Embryonic facial prominence (tissue), 1 donor: ENCODE results near the gene CTNNA1.
"Not testable (repeated sequence)": the region's sequence is repeated elsewhere in the genome, so short reads cannot be mapped to it uniquely, and the experiment has no call there.

ENCODE experiments used
- DNase-seq: peaks from one replicate; pipeline ENCODE4 v3.0.0-alpha.2; 2016; ENCODE audit errors: extremely low spot score

Gene CTNNA1, protein sequence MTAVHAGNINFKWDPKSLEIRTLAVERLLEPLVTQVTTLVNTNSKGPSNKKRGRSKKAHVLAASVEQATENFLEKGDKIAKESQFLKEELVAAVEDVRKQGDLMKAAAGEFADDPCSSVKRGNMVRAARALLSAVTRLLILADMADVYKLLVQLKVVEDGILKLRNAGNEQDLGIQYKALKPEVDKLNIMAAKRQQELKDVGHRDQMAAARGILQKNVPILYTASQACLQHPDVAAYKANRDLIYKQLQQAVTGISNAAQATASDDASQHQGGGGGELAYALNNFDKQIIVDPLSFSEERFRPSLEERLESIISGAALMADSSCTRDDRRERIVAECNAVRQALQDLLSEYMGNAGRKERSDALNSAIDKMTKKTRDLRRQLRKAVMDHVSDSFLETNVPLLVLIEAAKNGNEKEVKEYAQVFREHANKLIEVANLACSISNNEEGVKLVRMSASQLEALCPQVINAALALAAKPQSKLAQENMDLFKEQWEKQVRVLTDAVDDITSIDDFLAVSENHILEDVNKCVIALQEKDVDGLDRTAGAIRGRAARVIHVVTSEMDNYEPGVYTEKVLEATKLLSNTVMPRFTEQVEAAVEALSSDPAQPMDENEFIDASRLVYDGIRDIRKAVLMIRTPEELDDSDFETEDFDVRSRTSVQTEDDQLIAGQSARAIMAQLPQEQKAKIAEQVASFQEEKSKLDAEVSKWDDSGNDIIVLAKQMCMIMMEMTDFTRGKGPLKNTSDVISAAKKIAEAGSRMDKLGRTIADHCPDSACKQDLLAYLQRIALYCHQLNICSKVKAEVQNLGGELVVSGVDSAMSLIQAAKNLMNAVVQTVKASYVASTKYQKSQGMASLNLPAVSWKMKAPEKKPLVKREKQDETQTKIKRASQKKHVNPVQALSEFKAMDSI

DNA sequence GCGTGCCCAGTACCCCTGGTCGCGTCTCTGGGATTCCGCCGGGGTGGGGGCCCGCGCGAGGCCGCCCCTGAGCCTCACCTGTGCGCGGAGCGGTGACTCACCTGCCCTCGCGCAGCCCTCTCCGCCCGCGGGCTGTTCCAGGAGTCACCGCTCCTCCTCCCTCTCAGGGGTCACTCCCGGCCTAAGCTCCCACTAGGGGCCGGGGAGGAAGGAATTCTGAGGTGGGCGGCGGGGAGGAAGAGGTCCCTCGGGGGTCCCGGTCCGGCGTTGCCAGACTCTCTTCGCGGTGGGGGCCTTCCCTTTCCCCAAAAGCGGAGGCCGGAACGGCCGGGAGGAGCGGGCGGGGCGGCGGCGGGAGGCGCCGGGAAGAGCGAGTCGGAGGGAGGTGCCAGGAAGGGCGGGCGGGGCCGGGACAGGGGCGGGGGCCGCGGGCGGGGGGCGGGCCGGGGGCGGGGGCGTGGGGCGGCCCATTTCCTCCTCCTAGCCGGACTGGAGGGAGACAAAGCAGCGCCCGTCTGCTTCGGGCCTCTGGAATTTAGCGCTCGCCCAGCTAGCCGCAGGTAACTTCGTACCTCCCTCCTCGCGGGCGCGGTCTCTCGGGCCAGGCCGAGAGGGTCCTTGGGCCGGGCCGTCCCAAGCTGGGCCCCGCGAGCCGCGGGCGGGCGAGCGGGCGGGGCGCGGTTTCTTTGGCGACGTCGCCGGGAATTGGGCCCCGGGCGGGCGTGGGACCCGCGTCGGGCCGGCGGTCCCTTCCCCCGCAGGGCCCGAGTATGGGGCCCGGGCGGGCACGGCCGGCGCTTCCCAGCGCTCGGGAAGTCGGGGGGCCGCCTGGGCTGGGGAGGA lies at the start of gene CTNNA1:
CTNNA1 (plus strand) TSS at position 475 of the 843 bp plus-strand sequence. CDS start 28,500 bp downstream, outside the sequence.
- DNase-seq: peak; percentile 51

DNA sequence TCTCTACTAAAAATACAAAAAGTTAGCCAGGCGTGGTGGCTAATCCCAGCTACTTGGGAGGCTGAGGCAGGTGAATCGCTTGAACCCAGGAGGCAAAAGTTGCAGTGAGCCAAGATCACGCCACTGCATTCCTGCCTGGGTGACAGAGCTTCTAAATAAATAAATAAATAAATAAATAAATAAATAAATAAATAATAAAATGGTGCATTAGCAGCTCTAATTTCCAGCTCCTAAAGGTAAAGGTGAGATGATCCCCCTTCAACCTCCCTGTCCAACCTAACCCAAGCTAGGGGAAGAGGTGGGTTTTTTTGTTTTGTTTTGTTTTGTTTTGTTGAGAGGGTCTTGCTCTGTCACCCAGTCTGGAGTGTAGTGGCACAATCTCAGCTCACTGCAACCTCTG lies 49.4 kb upstream of the CTNNA1 start:
- not testable (repeated sequence) for DNase-seq

DNA sequence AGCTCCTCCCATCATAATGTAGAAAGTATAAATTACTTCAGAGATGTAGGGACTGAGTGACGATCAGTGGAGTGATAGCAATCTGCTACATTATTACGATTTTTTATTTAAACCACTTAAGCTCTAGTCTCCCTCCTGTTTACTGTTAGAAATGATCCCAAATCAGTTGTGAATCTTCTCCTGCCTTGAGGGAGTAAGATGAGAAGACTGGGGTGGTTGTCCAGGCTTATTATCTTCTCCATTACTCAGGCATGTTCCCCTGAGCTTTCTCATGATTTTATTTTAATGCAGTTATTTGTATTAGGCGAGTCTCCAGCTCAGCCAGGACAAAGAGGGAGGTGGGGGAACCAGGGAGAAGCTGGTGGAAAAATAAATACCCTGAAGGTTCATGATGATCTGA lies 48.2 kb upstream of the CTNNA1 start:
- DNase-seq: no peak

DNA sequence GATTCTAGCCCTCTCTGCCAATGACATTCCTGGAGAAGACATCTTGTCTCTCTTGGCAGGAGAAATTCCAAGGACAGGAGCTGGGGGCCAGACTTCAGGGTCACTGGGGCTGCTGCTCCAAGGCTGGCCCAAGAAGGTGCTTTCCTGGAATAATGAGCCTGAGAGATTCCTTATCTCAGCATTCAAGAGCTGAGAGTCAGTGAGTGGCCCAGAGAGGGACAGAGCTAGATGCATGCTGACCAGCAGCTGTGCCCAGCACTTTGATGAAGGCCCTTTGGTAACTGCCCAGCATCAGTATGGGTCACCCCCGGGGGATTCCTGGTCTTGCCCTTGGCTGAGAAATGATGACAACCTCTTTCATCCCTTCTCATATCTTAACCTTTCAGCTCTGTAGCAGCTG lies 47.7 kb upstream of the CTNNA1 start:
- no peak for DNase-seq

DNA sequence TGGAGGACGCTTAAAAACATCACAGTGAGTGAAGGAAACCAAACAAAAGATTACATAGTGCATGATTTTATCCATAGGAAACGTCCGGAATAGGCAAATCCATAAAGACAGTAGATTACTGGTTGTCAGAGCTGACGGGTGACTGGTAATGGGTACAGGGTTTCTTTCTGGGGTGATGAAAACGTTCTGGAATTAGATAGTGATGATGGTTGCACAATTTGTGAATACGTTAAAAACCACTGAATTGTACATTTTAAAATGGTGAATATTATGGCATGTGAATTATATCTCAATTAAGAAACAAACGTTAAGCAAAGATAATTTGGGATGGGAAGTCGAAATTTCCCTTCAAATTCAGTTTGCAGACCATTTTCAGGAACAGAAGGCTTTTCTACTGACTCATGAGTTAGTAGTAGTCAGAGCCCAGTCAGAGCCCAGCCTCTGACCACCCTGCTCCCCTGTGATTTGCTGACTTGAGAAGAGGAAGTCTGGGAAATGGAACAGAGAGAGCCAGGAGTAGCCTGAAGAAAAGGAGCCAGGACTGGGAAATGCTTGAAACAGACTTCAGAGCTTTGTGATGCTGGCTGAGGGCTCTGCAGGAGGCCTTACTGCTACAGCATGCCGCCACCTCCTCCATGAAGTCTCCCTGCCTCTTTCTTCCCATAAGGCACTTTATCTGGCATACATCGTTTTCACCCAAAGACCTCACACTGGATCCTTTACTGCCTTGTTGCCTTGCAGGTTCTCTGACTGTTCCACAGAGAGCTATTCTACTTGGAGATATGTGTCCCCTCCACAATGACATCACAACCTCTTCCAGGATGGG lies 46.4 kb upstream of the CTNNA1 start:
- no peak for DNase-seq

DNA sequence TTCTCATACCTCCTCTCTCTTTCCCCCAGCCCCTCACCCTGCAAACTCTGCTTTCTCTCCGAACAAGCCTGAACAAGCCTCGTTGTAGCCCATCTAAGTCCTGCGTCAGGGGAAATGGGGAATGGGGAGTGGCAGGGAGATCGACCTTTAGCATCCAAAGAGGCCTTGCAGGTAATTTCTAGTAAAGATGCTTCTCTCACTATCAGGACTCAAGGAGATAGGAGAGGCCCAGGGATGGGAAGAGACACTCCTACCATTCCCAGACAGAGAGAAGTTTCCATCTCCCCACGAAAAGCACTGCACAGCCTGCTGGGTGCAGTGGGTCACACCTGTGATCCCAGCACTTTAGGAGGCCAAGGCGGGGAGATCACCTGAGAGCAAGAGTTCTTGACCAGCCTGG lies 44.4 kb upstream of the CTNNA1 start:
- no peak for DNase-seq

DNA sequence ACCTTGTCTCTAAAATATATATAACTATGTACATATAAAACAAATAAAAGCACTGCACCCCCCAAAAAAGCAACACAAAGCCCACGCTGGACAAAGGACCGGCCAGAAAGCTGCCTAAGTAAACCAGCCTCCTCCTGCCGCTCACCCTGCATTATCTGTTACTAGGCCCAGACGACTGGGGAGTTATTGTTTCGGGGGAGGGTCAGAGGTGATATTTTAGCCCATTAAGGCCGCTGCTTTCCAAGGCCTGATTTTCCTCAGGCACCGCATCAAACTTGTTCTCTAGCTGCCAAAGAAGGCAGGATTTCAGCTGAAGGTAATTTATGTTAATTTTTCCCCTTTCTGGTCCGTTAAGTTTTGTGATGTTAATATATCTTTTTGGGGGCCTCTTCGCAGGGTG lies 44.0 kb upstream of the CTNNA1 start:
- DNase-seq: no peak

DNA sequence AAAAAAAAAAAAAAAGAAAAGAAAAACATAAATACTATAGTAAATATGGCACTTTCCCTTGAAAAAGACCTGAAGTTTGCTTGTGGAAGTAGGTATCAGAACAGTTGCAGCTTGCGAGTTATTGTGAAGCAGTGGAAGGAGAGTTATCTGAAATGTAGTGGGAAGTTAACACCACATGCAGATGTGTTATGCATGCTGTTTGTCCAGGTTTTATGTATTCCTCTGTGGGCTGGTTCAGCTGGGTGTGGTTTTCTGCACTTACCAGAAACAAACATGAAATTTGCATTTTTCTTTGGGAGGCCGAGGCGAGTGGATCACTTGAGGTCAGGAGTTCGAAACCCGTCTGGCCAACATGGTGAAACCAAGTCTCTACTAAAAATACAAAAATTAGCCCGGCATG lies 42.1 kb upstream of the CTNNA1 start:
- DNase-seq: no peak

DNA sequence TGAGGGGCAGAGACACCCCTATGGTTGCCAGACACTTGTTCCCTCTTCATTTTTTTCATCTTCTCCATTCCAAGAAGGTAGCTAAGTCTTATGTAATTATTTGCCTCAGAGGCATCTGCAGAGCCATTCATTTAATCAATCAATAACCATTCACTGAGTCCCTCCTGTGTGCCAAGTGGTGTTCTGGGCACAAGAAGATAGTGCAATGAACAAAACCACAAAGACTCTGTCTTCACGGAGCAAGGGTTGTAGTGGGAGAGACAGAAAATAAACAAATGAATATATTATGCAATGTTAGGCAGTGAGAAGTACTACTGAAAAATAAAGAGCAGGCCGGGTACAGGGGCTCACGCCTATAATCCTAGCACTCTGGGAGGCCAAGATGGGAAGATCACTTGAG lies 41.4 kb upstream of the CTNNA1 start:
- DNase-seq: no peak

DNA sequence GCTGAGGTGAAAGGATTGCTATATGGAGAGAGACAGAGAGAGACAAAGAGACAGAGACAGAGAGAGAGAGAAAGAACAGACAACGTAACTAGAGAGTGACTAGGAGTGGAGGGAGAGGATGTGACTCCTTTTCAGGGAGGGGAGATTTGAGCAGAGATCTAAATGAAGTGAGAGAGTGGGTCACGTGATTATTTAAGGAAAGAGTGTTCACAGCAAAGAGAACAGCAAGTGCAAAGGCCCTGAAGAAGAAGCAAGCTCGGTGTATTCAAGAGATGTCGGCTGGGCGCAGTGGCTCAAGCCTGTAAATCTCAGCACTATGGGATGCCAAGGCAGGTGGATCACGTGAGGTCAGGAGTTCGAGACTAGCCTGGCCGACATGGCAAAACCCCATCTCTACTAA lies 40.9 kb upstream of the CTNNA1 start:
- no peak for DNase-seq

DNA sequence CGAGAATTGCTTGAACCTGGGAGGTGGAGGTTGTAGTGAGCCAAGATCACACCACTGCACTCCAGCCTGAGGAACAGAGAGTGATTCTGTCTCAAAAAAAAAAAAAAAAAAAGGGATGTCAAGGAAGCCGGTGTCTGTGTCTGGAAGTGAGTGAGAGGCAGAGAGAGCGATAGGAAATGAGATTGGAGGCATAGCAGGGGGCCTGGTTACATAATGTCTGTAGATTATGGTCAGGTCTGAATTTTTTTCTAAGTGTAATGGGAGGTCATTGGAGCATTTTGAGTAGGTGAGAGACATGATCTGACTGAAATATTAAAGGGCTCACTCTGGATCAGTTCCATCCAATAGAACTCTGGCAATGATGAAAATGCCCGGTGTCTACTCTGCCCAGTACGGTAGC lies 40.4 kb upstream of the CTNNA1 start:
- no peak for DNase-seq

DNA sequence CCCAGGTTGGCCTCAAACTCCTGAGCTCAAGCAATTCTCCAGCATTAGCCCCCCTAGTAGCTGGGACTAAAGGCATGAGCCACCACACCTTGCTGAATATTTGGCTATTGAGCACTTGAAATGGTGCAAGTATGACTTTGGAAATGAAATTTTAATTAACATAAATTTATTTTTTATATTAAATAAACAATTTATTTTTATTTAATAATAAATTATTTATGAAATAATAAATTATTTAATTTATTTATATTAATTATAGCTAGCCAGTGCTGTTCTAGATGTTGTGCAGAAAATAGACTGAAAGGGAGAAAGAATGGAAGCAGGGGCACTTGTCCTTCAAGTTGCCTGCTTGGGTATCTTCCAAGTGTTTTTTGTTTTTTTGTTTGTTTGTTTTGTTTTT lies 40.0 kb upstream of the CTNNA1 start:
- no peak for DNase-seq

DNA sequence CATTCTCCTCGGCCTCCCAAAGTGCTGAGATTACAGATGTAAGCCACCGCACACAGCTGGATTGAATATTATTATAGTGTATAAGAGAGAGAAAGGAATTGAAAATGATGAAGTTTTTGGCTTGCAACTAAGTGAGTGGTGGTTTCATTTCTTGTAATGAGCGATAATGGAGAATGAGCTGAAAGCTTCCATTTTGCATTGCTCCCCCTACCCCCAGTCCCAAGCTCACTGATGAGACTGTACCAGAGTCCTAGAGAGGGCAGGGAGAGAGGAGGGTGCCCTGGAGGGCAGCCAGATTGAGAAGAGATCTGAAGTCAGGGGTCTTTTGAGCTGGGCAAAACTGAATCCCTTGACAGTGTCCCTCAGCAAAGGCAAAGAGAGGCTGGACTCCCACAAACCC lies 38.5 kb upstream of the CTNNA1 start:
- DNase-seq: no peak

DNA sequence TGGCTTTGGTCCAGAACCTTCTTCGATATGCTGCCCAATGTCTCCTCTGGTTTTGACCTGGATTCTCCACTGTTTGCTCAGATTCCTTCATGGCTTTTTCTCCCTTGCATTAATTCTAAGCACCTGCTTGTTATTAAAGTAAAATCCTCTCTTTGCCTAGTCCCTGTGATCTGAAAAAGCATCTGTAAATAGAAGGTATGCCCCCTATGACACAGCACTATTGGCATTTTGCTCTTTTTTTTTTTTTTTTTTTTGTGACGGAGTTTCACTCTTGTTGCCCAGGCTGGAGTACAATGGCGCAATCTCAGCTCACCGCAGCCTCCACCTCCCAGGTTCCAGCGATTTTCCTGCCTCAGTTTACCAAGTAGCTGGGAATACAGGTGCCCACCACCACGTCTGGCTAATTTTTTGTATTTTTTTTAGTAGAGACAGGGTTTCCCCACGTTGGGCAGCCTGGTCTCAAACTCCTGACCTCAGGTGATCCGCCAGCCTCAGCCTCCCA lies 37.2 kb upstream of the CTNNA1 start:
- not testable (repeated sequence) for DNase-seq

DNA sequence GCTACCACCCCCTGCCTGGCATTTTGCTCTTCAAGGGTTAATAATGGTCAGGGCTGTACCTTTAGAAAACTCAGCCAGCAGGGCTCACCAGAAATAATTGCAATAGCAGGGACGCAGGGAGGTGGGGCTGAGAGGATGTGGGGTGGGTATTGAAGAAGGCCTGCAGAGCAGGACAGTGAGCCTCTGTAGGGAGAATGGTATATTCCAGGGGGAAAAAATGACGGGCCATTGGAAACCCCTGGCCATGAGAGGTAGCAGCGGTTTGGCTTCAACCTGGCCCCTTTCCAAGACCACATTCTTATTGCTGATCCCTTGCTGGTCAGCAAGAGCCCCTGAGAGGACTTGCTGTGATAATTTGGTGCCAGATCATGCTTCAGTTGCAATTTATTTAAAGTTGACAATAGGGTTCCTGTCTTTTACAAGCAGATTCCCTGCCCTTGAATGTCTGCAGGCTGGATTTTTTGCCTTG lies 36.7 kb upstream of the CTNNA1 start:
- DNase-seq: no peak

DNA sequence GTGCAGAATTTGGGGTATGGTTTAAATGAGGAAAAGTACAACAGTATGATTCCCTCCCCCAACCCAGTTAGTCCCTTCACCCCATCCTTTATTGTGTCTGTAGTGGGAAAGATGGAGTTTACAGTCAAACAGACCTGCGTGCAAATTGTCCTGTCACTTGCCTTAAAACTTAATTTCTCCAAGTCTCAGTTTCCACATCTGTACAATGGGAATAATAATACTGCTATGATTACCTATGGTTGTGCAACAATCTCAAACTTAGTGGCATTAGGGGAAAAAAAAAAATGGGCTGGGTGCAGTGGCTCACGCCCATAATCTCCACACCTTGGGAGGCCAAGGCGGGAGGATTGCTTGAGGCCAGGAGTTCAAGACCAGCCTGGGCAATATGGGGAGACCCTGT lies 35.8 kb upstream of the CTNNA1 start:
- DNase-seq: no peak

DNA sequence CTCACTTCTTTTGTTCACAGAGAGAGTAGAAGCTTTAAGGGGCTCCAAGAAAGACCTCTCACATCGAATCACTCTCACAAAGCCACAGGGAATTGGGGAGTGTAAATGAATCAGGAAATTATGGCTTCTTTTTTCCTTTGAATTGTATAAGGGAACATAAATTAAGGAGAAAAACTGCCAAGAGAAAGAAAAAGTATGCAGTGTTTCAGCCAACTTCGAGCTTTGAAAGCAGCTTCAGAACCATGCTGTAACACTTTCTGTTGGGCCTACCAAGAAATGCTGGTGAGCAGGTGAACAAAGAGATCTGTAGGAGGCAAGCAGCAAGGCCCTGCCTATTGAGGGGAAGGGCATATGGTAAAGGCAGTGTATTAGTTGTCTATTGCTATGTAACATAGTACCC lies 33.4 kb upstream of the CTNNA1 start:
- no peak for DNase-seq

DNA sequence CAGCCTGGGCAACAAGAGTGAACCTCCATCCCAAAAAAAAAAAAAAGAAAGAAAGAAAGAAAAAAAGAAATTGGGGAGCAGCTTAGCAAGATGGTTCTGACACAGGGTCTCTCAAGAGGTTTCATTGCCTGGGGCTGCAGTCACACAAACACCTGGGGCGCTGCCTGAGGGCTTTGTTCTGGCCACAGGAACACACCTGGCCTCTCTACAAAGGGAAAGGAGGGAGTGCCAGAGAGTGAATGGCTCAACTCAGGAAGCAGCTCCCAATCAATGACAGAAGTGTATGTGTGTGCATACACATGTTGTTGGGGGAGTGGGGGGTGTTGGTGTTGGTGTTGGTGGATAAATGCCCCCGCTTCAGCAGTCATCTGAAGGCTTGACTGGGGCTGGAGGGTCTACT lies 32.4 kb upstream of the CTNNA1 start:
- DNase-seq: no peak

DNA sequence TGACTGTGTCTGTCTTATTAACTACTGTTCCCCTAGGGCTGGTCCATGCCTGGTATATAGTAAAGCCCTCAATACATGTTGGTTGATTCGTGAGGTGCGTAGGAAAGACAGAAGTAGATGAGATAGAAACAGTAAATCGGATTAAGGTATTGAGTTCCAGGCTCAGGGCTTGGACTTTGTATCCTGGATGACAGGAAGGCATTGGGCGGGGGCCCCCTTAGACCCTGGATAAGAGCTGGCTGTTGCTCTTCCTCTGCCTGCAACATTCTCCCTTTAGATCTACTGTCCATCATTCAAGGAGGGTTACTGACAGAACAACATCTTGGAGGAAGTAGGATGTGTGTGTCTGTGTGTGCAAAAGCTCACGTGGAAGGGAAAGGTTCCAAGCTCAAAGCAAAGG lies 31.2 kb upstream of the CTNNA1 start:
- DNase-seq: no peak

DNA sequence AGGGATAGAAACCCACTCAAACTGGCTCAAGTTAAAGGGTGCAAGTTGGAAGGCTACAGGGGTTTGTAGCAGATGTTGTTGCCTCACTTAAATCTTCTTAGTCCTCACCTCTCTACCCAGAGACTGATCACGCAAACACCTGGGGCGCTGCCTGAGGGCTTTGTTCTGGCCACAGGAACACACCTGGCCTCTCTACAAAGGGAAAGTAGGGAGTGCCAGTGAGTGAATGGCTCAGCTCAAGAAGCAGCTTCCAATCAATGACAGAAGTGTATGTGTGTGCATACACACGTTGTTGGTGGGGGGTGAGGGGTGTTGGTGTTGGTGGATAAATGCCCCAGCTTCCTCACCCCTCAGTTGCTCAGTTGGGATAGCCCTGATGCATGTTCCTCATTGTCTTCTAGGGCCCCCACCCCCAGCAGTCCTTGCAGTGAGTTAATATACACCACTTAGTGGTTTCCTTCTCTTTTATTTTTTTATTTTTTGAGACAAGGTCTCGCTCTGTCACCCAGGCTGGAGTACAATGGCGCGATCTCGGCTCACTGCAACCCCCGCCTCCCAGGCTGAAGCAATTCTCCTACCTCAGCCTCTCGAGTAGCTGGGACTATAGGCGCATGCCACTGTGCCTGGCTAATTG lies 30.6 kb upstream of the CTNNA1 start:
- DNase-seq: no peak
